ENCODE measurements around the gene FAM131C. TPM values are rescaled to one million over a fixed set of nuclear protein-coding genes. Genes with fewer than 3 reads are reported as not detected.

The FAM131C gene
- total and polyA plus RNA-seq, 2 donors (not counting 1 experiment from before 2014, with no cell fraction given) = 0.34 to 0.50 TPM

- no peak for DNase-seq (ENCODE audit: low read depth in 2 of 2)
- no peaks in the 10 kb centered on the region for H3K79me2 ChIP-seq (ENCODE audit: control insufficient read depth, insufficient read depth, low read length)
- H3K4me2 ChIP-seq (ENCODE audit: extremely low read depth, insufficient read depth, low read length) = no peak overlapping the region
- H3K4me3 ChIP-seq (replicated peaks in 1 of 4; ENCODE audit: control extremely low read depth in 1 of 4, insufficient read depth in 1 of 4, low read depth in 3 of 4, low read length in 4 of 4) = no peak overlapping the region
- no peaks in the 10 kb centered on the region for H4K20me1 ChIP-seq (ENCODE audit: control insufficient read depth, extremely low read depth, insufficient read depth, low read length)
- no peak overlapping the region for H2AFZ ChIP-seq (ENCODE audit: low read length)
- H3K4me1 ChIP-seq (ENCODE audit: control insufficient read depth, extremely low read depth, insufficient read depth, low read length) = peaks cover 15% of the 10 kb centered on the region
- peaks cover 4% of the 10 kb centered on the region for H3K27me3 ChIP-seq (ENCODE audit: control insufficient read depth, insufficient read depth, low read length)
- H3K27ac ChIP-seq (ENCODE audit: insufficient read depth, low read length) = no peak overlapping the region
- TF ChIP-seq EZH2 (IDR thresholded peaks at IDR 0.05; ENCODE audit: low read length, missing control alignments) = no peak
- H3K9ac ChIP-seq (ENCODE audit: insufficient read depth, low read length) = no peak overlapping the region
- no peaks in the 10 kb centered on the region for H3K9me3 ChIP-seq (ENCODE audit: control insufficient read depth, insufficient read depth, low read depth, low read length)
- H3K36me3 ChIP-seq (ENCODE audit: control insufficient read depth, insufficient read depth, low read length) = no peaks in the 10 kb centered on the region
These were observed 1.4 kb downstream of the FAM131C start for GRCh38 chr1:16072095-16072494.

- H3K4me3 ChIP-seq (replicated peaks in 1 of 4; ENCODE audit: control extremely low read depth in 1 of 4, insufficient read depth in 1 of 4, low read depth in 3 of 4, low read length in 4 of 4) = no peak overlapping the region
- TF ChIP-seq EZH2 (IDR thresholded peaks at IDR 0.05; ENCODE audit: low read length, missing control alignments) = no peak
- H2AFZ ChIP-seq (ENCODE audit: low read length) = no peak overlapping the region
- no peak overlapping the region for H3K27ac ChIP-seq (ENCODE audit: insufficient read depth, low read length)
- no peak overlapping the region for H3K4me2 ChIP-seq (ENCODE audit: extremely low read depth, insufficient read depth, low read length)
- H3K9me3 ChIP-seq (ENCODE audit: control insufficient read depth, insufficient read depth, low read depth, low read length) = no peaks in the 10 kb centered on the region
- H3K27me3 ChIP-seq (ENCODE audit: control insufficient read depth, insufficient read depth, low read length) = peaks cover 4% of the 10 kb centered on the region
- DNase-seq (ENCODE audit: low read depth in 2 of 2) = no peak
- H4K20me1 ChIP-seq (ENCODE audit: control insufficient read depth, extremely low read depth, insufficient read depth, low read length) = no peaks in the 10 kb centered on the region
- no peak overlapping the region for H3K9ac ChIP-seq (ENCODE audit: insufficient read depth, low read length)
- H3K4me1 ChIP-seq (ENCODE audit: control insufficient read depth, extremely low read depth, insufficient read depth, low read length) = peaks cover 15% of the 10 kb centered on the region
- no peaks in the 10 kb centered on the region for H3K36me3 ChIP-seq (ENCODE audit: control insufficient read depth, insufficient read depth, low read length)
- H3K79me2 ChIP-seq (ENCODE audit: control insufficient read depth, insufficient read depth, low read length) = no peaks in the 10 kb centered on the region
These were observed 1.8 kb downstream of the FAM131C start for GRCh38 chr1:16071614-16072013.

- H3K79me2 ChIP-seq (ENCODE audit: control insufficient read depth, insufficient read depth, low read length) = no peaks in the 10 kb centered on the region
- TF ChIP-seq EZH2 (IDR thresholded peaks at IDR 0.05; ENCODE audit: low read length, missing control alignments) = no peak
- TF ChIP-seq CTCF (conservative IDR thresholded peaks at IDR 0.05 in 1 of 2, IDR thresholded peaks at IDR 0.05 in 1 of 2; ENCODE audit: low read depth in 1 of 2, low read length in 2 of 2) = no peak
- no peak overlapping the region for H2AFZ ChIP-seq (ENCODE audit: low read length)
- no peak overlapping the region for H3K4me3 ChIP-seq (replicated peaks in 1 of 4; ENCODE audit: control extremely low read depth in 1 of 4, insufficient read depth in 1 of 4, low read depth in 3 of 4, low read length in 4 of 4)
- DNase-seq (ENCODE audit: low read depth in 2 of 2) = no peak
- H3K9me3 ChIP-seq (ENCODE audit: control insufficient read depth, insufficient read depth, low read depth, low read length) = no peaks in the 10 kb centered on the region
- no peak overlapping the region for H3K27ac ChIP-seq (ENCODE audit: insufficient read depth, low read length)
- peaks cover 4% of the 10 kb centered on the region for H3K27me3 ChIP-seq (ENCODE audit: control insufficient read depth, insufficient read depth, low read length)
- peaks cover 10% of the 10 kb centered on the region for H3K4me1 ChIP-seq (ENCODE audit: control insufficient read depth, extremely low read depth, insufficient read depth, low read length)
- no peak overlapping the region for H3K4me2 ChIP-seq (ENCODE audit: extremely low read depth, insufficient read depth, low read length)
- no peak overlapping the region for H3K9ac ChIP-seq (ENCODE audit: insufficient read depth, low read length)
- no peaks in the 10 kb centered on the region for H3K36me3 ChIP-seq (ENCODE audit: control insufficient read depth, insufficient read depth, low read length)
- no peaks in the 10 kb centered on the region for H4K20me1 ChIP-seq (ENCODE audit: control insufficient read depth, extremely low read depth, insufficient read depth, low read length)
These were observed 2.7 kb downstream of the FAM131C start for GRCh38 chr1:16070640-16071355.

Data from fibroblast of lung (primary cell).